Activated CD4-positive, alpha-beta memory T cell treated with anti-CD3 and anti-CD28 coated beads for 36 hours (primary cell): ENCODE measurements around the gene ALG8. TPM values are rescaled to one million over a fixed set of nuclear protein-coding genes. Genes with fewer than 3 reads are reported as not detected.
A peak's percentile ranks its signal among the peaks of the same experiment; 100 is the strongest.
"Not testable (repeated sequence)": the region's sequence is repeated elsewhere in the genome, so short reads cannot be mapped to it uniquely, and the experiment has no call there.

Source experiments
- CTCF ChIA-PET: fragments of 350-600 bp; sonication (Branson Sonifier 250); formaldehyde crosslinking; loops from one replicate; lab custom pipeline; 2021; ENCODE audit warnings: antibody characterized with exemption, inconsistent platforms; lab: Charles Lee
- POLR2A ChIA-PET: fragments of 350-600 bp; sonication (Branson Sonifier 250); formaldehyde crosslinking; loops from one replicate; lab custom pipeline; 2021; ENCODE audit warnings: antibody characterized with exemption; lab: Charles Lee
- DNase-seq: peaks from one replicate; pipeline ENCODE4 v3.0.0-alpha.2; 2020
- H3K27ac Mint-ChIP-seq: one replicate; pipeline ENCODE4 v1.8.0; 2021; ENCODE audit warnings: mixed read lengths
- H3K27me3 Mint-ChIP-seq: one replicate; pipeline ENCODE4 v1.8.0; 2021; ENCODE audit warnings: mixed read lengths
- H3K36me3 Mint-ChIP-seq: one replicate; pipeline ENCODE4 v1.8.0; 2021; ENCODE audit warnings: mixed read lengths
- H3K4me1 Mint-ChIP-seq: one replicate; pipeline ENCODE4 v1.8.0; 2021; ENCODE audit warnings: low read depth, mixed read lengths
- H3K4me3 Mint-ChIP-seq: one replicate; pipeline ENCODE4 v1.8.0; 2021; ENCODE audit warnings: mild to moderate bottlenecking, mixed read lengths
- H3K9me3 Mint-ChIP-seq: one replicate; pipeline ENCODE4 v1.8.0; 2021; ENCODE audit warnings: mixed read lengths
- intact Hi-C: fragments of 100-400 bp; cut with micrococcal nuclease; formaldehyde crosslinking; loops from one replicate; pipeline ENCODE4 v1.15.1; 2023
- total RNA-seq, 2 experiments: library from RNA; stranded (reverse); gene quantifications; one replicate each; pipeline ENCODE4 v1.2.3, GENCODE V29; 2021

The ALG8 gene
- 10 to 100 TPM; 45.8 to 45.9 TPM for total RNA-seq

DNA sequence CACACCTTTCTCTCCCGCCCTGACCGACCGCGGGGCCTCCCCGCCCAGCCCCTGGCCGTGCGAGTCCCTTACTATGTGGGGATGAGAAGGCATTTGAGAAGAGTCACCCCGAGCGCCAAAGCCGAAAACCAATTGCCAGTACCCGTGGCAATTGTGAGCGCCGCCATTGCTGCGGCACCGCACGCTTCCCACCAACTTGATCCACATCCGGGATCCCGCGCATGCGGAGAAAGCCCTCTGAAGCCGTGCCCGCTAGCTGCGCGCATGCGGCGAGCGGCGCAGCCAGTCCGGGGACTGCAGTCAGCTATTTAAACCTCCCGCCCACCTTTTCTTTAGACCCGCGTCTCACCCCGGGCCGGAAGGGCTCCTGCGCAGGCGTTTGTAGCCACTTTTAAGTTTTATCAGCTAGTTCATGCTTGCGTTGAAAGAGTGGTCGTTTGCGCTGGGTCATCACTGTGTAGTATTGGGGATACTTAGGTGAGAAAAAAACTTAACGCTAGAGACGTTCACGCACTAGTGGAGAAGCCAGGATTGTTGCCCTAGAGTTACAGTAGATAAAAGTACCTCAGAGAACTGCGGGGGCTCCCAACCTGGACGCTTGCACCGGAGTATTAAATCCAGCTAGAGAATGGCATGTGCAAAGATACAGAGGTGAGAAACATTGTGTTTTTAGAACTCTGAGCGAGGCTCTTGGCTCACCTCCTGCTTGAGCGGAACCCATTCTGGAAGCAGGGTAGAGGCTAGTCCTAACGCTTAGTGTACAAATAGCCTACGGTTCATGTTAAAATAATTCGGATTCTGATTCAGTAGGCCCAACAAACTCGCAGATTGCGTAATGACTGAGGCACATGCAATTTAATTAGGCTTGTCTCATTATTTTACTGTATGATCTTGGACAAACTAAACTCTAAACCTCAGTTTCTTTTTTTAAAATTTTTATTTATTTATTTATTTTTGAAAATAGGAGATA lies at the start of gene ALG8:
Gene ALG8, minus strand, starts transcription at position 205 of the 970 bp plus-strand sequence. Its CDS starts 38 bp downstream, at position 167.
- Mint-ChIP-seq H3K9me3 (no peaks in the 10 kb centered on the region), H3K27me3 (no peaks in the 10 kb centered on the region), H3K36me3 (peaks cover 28% of the 10 kb centered on the region), H3K4me3 (peak within 1 kb of the TSS; percentile 81), H3K4me1 (peaks cover 34% of the 10 kb centered on the region), H3K27ac (peak within 1 kb of the TSS; percentile 93)
- DNase-seq: peak; percentile 98
- intact Hi-C loops: loop anchor here (1.0 to 5.0 kb wide), 7 partner anchors 49 to 433 kb away; partner anchors contain the start of genes GAB2, INTS4, KCTD21 and NARS2
- POLR2A ChIA-PET: interaction anchor here (0.8 to 2.1 kb wide), 6 partner anchors 9 to 145 kb away, joined by 3 to 16 read pairs (median 6); partner anchors contain the start of genes INTS4, KCTD21, NDUFC2 and USP35
- CTCF ChIA-PET: interaction anchor here (1.0 to 2.4 kb wide), 10 partner anchors 8 to 435 kb away, joined by 3 to 14 read pairs (median 4); partner anchors contain the start of genes GAB2, INTS4, KCTD21 and NARS2

DNA sequence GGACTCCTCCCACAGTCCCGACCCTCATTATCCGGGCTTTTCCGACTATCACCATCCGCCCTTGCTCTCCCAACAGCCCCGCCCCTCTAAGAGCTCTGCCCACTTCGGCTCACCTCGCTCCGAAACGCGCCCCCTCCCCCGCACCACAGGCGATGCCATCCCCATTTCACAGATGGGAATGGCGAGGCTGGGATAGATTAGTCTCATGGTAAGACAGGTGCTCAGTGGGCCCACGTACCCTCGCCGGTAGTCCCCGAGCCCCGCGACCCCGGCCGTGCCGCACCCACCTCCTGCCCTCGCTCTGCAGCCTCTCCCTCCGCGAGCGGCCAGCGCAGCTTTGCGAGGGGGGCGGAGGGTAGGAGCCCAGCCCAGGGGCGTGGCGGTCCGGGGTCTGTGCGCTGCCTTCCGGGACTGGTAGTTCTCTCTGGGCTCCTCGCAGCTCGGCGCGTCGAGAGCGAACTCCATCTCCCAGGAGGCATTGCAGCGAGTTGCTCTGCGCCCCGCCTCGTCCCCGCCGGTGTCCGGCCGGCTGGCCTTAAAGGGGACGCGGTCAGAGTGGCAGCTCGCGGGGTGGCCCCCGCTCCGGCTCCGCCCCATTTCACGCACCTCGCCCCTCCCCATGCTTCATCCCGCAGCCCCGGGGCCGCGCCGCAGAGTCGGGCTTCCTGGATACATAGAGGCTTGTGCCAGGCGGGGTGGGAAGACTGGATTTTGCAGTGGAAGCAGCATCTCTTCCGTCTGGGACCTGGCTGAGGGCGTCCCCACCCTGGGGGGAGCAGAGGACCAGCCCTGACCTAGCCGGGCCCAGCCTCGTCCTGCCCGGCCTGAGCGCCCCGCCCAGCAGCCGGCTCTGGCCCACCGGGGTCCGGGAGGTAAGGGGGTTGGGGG lies 49.1 kb upstream of the ALG8 start, which contains the start of the genes KCTD21 and USP35:
Gene KCTD21, minus strand, starts transcription at position 341 of the 888 bp plus-strand sequence. CDS start 14,072 bp downstream, outside the sequence.
Gene USP35, plus strand, starts transcription at position 634 of the 888 bp plus-strand sequence. CDS start 7,327 bp downstream, outside the sequence.
- H3K9me3 Mint-ChIP-seq: no peaks in the 10 kb centered on the region
- H3K27me3 Mint-ChIP-seq: no peaks in the 10 kb centered on the region
- peak within 1 kb of the TSS; percentile 98 for H3K4me3 Mint-ChIP-seq
- CTCF ChIA-PET: interaction anchor here (0.8 to 2.2 kb wide), 5 partner anchors 14 to 376 kb away, joined by 3 to 8 read pairs (median 4); partner anchors contain the start of gene ALG8
- H3K36me3 Mint-ChIP-seq: no peaks in the 10 kb centered on the region
- DNase-seq: peak; percentile 95
- peak within 1 kb of the TSS; percentile 98 for H3K27ac Mint-ChIP-seq
- POLR2A ChIA-PET: interaction anchor here (0.7 to 2.6 kb wide), 9 partner anchors 14 to 386 kb away, joined by 3 to 13 read pairs (median 5); partner anchors contain the start of genes ALG8, GAB2, INTS4 and NARS2
- intact Hi-C loops: loop anchor here (1.0 to 5.0 kb wide), 10 partner anchors 14 to 455 kb away; partner anchors contain the start of genes AAMDC, ALG8, GAB2 and INTS4
- H3K4me1 Mint-ChIP-seq: peaks cover 57% of the 10 kb centered on the region

DNA sequence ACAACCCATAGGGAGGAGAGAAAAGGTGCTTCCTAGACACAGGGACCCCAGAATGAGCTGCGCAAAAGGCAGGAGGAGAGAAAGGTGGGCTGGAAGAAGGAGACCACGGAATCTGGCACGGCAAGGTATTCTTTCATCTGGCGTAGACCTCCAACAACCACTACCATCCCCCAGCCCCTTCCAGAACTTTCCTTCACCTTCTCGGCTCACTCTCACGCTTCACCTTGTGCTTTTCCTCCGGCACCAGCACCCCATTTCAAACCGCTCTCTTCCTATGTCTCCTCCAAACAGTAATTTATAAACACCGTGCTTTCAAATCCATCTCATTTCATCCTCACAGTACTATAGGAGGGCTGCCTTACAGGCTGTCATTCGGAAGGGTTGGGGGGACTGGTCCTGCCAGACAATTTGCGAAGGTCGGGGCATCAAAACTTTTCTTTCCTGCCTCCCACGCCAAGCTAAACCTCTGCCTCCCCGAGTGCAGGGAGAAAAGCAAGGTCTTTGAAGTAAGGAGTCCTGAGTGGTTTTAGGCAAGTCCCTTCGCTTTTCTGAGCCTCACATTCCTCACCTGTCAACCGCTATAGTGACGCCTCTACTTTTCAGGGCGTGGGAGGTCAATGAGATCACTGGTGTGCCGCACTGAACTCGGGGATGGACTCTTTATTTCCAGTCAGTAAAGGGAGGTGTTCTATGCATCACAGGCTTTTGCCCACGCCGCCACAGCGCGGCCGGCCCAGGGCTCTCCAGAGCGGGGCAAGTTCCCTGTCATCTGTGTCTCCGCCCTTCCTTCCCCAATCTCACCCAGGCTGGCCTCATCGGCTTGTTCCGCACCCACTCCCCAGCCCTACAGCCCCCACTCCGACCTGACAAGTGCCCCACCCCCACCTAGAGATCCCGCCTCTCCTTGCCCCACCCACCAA lies 48.2 kb upstream of the ALG8 start:
- peak; percentile 93 for DNase-seq
- POLR2A ChIA-PET: interaction anchor here (0.7 to 2.6 kb wide), 9 partner anchors 14 to 387 kb away, joined by 3 to 13 read pairs (median 5); partner anchors contain the start of genes ALG8, GAB2, INTS4 and NARS2
- peak overlapping the region; percentile 98 for H3K27ac Mint-ChIP-seq
- CTCF ChIA-PET: interaction anchor here (0.8 to 2.2 kb wide), 5 partner anchors 15 to 377 kb away, joined by 3 to 8 read pairs (median 4); partner anchors contain the start of gene ALG8
- H3K4me3 Mint-ChIP-seq: peak overlapping the region; percentile 98
- no peaks in the 10 kb centered on the region for H3K27me3 Mint-ChIP-seq
- H3K4me1 Mint-ChIP-seq: peaks cover 50% of the 10 kb centered on the region
- intact Hi-C loops: loop anchor here (1.0 to 5.0 kb wide), 10 partner anchors 15 to 456 kb away; partner anchors contain the start of genes AAMDC, ALG8, GAB2 and INTS4
- H3K9me3 Mint-ChIP-seq: no peaks in the 10 kb centered on the region
- peaks cover 5% of the 10 kb centered on the region for H3K36me3 Mint-ChIP-seq

DNA sequence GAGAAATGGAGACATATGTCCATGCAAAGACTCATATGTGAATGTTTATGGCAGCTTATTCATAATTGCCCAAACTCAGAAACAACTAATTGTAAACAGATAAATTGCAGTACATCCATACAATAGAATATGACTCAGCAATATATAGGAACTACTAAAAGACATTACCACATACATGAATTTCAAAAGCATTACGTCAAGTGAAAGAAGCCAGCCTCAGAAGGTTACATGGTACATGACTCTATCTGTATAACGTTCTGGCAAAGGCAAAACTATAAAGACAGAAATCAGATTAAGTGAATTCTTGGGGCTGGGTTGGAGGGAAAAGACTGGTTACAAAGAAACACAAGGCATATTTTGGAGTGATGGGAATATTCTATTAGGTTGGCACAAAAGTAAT lies 41.8 kb upstream of the ALG8 start:
- H3K4me3 Mint-ChIP-seq: no peak overlapping the region
- ChIA-PET CTCF (no interaction called here), POLR2A (no interaction called here)
- peaks cover 11% of the 10 kb centered on the region for H3K9me3 Mint-ChIP-seq
- peaks cover 9% of the 10 kb centered on the region for H3K4me1 Mint-ChIP-seq
- no peak for DNase-seq
- intact Hi-C loops: no loop called here
- peaks cover 26% of the 10 kb centered on the region for H3K36me3 Mint-ChIP-seq
- no peak overlapping the region for H3K27ac Mint-ChIP-seq
- no peaks in the 10 kb centered on the region for H3K27me3 Mint-ChIP-seq

DNA sequence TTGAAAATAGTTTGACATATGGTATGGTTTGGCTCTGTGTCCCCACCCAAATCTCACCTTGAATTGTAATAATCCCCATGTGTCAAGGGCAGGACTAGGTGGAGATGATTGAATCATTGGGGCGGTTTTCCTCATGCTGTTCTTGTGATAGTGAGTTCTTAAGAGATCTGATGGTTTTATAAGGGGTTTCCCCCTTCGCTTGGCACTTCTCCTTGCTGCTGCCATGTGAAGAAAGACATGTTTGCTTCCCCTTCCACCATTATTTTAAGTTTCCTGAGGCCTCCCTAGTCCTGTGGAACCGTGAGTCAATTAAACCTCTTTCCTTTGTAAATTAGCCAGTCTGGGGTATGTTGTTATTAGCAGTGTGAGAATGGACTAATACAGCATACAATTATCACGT lies 41.3 kb upstream of the ALG8 start:
- no peak for DNase-seq
- H3K4me3 Mint-ChIP-seq: no peak overlapping the region
- H3K27me3 Mint-ChIP-seq: no peaks in the 10 kb centered on the region
- peaks cover 13% of the 10 kb centered on the region for H3K9me3 Mint-ChIP-seq
- POLR2A ChIA-PET: no interaction called here
- H3K36me3 Mint-ChIP-seq: peaks cover 28% of the 10 kb centered on the region
- CTCF ChIA-PET: no interaction called here
- intact Hi-C loops: no loop called here
- H3K4me1 Mint-ChIP-seq: peaks cover 5% of the 10 kb centered on the region
- H3K27ac Mint-ChIP-seq: no peak overlapping the region

DNA sequence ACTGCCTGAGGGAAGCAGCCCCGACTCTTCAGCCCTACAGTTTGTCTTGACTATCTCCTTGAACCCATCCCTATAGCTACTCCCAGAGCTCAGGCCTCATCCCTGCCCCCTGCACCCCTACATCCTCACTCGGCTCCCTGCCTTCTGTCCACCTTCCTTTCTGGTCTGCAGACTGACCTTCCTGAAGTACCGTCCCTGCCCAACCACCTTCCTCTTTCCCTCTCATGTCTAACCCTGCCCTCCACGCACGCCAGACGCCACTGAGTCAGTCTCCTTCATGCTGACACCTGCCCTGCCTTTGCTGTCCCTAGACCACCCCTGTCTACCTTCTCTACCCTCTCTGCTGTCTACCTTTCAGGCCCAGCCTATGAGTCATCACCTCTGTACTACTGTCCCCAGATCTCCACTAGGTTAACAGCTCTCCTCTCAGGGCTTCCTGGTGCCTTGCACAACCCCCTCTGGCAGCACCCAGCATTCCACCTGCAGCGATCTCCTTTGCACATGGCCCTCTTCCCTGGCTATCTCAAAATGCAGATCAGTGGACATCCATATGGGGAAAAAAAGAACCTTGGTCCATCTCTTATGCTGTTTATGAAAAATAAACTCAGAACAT lies 40.1 kb upstream of the ALG8 start:
- Mint-ChIP-seq H3K27ac (no peak overlapping the region), H3K4me3 (no peak overlapping the region), H3K4me1 (peaks cover 3% of the 10 kb centered on the region), H3K27me3 (no peaks in the 10 kb centered on the region), H3K9me3 (peaks cover 13% of the 10 kb centered on the region), H3K36me3 (peaks cover 28% of the 10 kb centered on the region)
- no peak for DNase-seq
- intact Hi-C loops: no loop called here
- POLR2A ChIA-PET: no interaction called here
- CTCF ChIA-PET: no interaction called here

DNA sequence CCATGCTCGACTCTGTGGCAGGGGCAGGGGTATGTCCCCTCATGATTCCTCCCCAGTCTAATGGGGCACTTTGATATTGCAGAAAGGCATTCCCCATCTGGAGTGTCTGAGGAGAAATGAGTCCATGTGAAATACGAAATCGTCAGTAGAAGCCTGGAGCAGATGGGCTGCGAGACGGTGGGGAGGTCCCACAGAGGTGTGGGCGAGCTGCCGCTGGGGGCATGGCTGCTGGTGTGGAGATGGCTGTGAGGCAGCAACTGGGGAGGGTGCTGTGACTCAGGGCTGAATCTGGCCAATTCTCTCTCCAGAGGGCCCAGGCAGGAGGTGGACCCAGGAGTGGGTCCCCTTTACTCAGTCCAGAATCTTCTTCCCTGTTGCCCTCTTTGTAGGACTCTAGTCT lies 37.8 kb upstream of the ALG8 start:
- Mint-ChIP-seq H3K4me3 (no peak overlapping the region), H3K9me3 (peaks cover 13% of the 10 kb centered on the region), H3K36me3 (peaks cover 32% of the 10 kb centered on the region), H3K27ac (no peak overlapping the region), H3K27me3 (no peaks in the 10 kb centered on the region), H3K4me1 (peaks cover 3% of the 10 kb centered on the region)
- no peak for DNase-seq
- intact Hi-C loops: no loop called here
- ChIA-PET CTCF (no interaction called here), POLR2A (no interaction called here)

DNA sequence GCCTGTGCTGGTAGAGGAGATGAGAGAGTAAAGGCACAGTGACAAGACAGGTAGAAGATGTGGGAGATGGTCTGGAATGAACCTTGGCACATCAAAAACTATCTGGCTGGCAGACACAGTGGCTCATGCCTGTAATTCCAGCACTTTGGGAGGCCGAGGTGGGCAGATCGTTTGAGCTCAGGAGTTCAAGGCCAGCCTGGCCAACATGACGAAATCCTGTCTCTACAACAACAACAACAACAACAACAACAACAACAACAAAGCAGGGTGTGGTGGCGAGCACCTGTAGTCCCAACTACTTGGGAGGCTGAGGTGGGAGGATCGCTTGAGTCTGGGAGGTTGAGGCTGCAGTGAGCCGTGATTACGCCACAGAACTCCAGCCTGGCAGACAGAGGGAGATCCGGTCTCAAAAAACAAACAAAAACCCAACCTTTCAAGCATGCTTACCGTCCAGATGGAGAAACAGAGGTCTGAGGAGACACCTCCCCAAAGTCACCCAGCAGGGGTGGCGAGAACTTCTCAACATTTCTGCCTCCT lies 37.2 kb upstream of the ALG8 start:
- peaks cover 13% of the 10 kb centered on the region for H3K9me3 Mint-ChIP-seq
- DNase-seq: no peak
- ChIA-PET POLR2A (no interaction called here), CTCF (no interaction called here)
- H3K4me1 Mint-ChIP-seq: peaks cover 3% of the 10 kb centered on the region
- H3K4me3 Mint-ChIP-seq: no peak overlapping the region
- intact Hi-C loops: no loop called here
- H3K27ac Mint-ChIP-seq: no peak overlapping the region
- peaks cover 32% of the 10 kb centered on the region for H3K36me3 Mint-ChIP-seq
- H3K27me3 Mint-ChIP-seq: no peaks in the 10 kb centered on the region

DNA sequence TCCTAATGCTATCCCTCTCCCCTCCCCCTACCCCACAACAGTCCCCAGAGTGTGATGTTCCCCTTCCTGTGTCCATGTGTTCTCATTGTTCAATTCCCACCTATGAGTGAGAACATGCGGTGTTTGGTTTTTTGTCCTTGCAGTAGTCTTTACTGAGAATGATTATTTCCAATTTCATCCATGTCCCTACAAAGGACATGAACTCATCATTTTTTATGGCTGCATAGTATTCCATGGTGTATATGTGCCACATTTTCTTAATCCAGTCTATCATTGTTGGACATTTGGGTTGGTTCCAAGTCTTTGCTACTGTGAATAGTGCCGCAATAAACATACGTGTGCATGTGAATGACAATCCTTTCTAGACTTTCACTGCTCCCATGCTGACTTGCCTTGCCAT lies 36.4 kb upstream of the ALG8 start:
- intact Hi-C loops, H3K4me1 Mint-ChIP-seq, CTCF ChIA-PET, H3K27ac Mint-ChIP-seq, H3K27me3 Mint-ChIP-seq, POLR2A ChIA-PET, DNase-seq, H3K9me3 Mint-ChIP-seq, H3K4me3 Mint-ChIP-seq: not testable (repeated sequence)
- H3K36me3 Mint-ChIP-seq: peaks cover 27% of the 10 kb centered on the region

DNA sequence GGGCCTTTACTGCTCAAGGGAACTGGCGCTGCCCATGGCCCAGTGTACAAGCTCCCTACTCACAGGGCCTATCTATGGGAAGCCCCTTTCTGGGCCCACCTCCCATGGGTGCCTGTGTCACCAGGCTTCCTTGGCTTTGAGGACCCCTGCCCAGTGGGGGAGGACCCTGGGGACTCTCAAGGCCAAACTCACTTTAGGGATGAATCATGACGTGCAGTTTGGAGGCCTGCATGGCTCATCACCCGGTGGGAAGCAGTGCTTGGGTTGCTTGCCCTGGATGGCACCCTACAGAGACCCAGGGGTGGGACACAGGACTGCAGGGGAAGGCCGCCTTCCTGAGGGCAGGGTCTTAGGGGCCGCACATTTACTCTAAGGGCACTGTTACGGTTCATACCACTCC lies 32.5 kb upstream of the ALG8 start:
- Mint-ChIP-seq H3K9me3 (peaks cover 4% of the 10 kb centered on the region), H3K27ac (no peak overlapping the region), H3K27me3 (no peaks in the 10 kb centered on the region), H3K4me3 (no peak overlapping the region), H3K36me3 (peaks cover 16% of the 10 kb centered on the region), H3K4me1 (no peaks in the 10 kb centered on the region)
- POLR2A ChIA-PET: no interaction called here
- DNase-seq: no peak
- CTCF ChIA-PET: no interaction called here
- intact Hi-C loops: no loop called here
